Measurements from ENCODE around the gene GRIK4.

Gene GRIK4

GRCh38 chr11:120525261-120526171 is 14.0 kb downstream of the GRIK4 start:
- no peak for DNase-seq

- no peak for DNase-seq
These were observed 14.7 kb downstream of the GRIK4 start for GRCh38 chr11:120526241-120526640.

GRCh38 chr11:120527111-120527761 is 15.7 kb downstream of the GRIK4 start:
- no peak for DNase-seq

- no peak for DNase-seq
These were observed 17.2 kb downstream of the GRIK4 start for GRCh38 chr11:120528749-120529148.

- no peak for DNase-seq
These were observed 17.7 kb downstream of the GRIK4 start for GRCh38 chr11:120529214-120529613.

- DNase-seq = no peak
These were observed 18.4 kb downstream of the GRIK4 start for GRCh38 chr11:120529911-120530310.

- DNase-seq = no peak
These were observed 20.7 kb downstream of the GRIK4 start for GRCh38 chr11:120532082-120532831.

GRCh38 chr11:120532832-120533196 is 21.3 kb downstream of the GRIK4 start:
- no peak for DNase-seq

GRCh38 chr11:120536091-120536796 is 24.7 kb downstream of the GRIK4 start:
- no peak for DNase-seq

GRCh38 chr11:120536797-120537169 is 25.2 kb downstream of the GRIK4 start:
- no peak for DNase-seq

- DNase-seq = no peak
These were observed 26.4 kb downstream of the GRIK4 start for GRCh38 chr11:120537996-120538395.

- DNase-seq = no peak
These were observed 27.2 kb downstream of the GRIK4 start for GRCh38 chr11:120538707-120539106.

- DNase-seq = no peak
These were observed 28.3 kb downstream of the GRIK4 start for GRCh38 chr11:120539667-120540369.

- no peak for DNase-seq
These were observed 29.4 kb downstream of the GRIK4 start for GRCh38 chr11:120540744-120541465.

- no peak for DNase-seq
These were observed 32.1 kb downstream of the GRIK4 start for GRCh38 chr11:120543521-120544215.

GRCh38 chr11:120545813-120546212 is 34.3 kb downstream of the GRIK4 start:
- DNase-seq = peak in 1 of 2 donors; percentile 16

- no peak for DNase-seq
These were observed 35.0 kb downstream of the GRIK4 start for GRCh38 chr11:120546312-120547205.

GRCh38 chr11:120547316-120547715 is 35.8 kb downstream of the GRIK4 start:
- DNase-seq = no peak

- DNase-seq = no peak
These were observed 36.5 kb downstream of the GRIK4 start for GRCh38 chr11:120547811-120548681.
